Hepatic stellate cell (primary cell): ENCODE data around the gene FN1.

ENCODE experiments used
- DNase-seq: peaks from one replicate; pipeline ENCODE4 v3.0.0; 2011; ENCODE audit warnings: low spot score

Gene FN1

DNA sequence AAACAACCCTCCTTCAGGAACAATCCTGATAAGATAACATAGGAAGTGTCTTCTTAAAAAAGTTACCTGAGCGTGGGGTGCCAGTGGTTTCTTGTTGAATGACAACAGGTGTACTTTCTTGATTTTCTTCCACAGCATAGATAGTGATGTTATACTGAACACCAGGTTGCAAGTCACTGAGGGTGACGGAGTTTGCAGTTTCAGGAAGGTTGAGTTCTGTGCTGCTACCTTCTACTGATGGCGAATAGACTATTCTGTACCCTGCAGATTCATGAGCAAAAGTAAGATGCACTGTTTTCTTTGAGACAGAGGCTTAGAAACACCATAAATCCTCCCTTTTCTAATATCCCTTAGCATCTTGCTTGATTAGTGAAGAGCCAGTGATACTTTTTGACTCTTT is 28.8 kb downstream of the FN1 start:
- DNase-seq, result no peak

DNA sequence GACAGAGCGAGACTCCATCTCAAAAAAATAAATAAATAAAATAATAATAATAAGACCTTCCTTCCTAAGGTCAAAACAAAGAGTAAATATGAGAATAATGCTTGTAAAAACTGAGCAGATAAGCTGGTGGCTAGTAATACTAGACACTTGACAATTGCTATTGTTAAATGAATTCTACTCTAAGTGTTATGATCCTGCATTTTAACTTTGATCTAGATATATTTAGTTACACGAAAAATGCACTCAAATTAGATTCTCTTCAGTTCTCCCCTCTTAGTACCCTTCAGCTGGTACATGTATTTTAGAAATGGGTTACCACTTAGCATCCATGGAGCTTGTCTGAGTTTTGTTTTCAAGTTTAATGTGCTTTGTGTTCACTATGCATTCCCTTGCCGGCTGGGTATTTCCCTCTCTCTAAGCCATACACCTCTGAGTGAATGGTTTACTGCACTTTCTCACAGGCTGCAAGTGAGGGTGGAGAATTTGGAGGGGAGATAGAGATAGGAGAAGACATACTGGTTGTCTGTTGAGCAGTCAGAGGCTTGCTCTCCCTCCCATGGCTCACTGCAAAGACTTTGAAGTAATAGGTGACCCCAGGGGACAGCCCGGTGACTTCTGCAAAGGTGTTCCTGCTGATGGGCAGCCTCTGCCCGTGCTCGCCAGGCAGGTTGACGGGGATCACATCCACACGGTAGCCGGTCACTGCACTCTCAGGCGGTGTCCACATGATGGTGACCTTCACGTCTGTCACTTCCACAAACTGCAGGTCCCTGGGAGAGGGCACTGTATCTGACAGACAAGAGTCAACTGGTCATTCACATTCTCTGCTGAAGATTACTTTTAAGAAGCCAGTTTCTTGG is 29.9 kb downstream of the FN1 start:
- no peak for DNase-seq

DNA sequence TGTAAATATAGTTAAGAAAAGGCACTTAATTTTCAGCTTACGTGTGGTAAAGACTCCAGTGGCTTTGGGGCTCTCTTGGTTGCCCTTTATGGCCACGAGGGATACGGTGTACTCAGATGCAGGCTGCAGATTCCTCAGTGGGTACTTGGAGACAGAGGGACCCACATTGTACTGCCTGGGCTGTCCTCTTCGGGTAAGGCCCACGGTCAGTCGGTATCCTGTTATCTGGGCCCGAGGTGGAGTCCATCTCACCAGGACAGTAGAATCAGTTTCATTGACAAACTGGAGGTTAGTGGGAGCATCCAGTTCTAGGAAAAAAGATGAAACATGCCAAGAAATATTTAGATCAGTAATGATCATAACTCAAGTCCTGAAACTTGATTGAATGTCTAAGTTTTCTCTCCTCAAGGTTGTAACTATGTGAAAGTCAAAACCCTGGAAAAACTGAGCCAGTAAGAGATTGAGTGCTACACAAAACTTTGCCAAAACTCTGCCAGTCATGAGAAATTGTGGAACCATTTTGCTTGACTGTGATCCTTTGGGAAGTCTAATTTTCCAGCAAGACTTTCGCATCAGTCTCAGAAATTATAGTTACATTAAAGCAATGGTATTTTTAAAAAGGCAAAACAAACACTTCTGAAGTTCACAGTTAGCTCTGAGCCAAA is 31.4 kb downstream of the FN1 start:
- DNase-seq, result no peak

DNA sequence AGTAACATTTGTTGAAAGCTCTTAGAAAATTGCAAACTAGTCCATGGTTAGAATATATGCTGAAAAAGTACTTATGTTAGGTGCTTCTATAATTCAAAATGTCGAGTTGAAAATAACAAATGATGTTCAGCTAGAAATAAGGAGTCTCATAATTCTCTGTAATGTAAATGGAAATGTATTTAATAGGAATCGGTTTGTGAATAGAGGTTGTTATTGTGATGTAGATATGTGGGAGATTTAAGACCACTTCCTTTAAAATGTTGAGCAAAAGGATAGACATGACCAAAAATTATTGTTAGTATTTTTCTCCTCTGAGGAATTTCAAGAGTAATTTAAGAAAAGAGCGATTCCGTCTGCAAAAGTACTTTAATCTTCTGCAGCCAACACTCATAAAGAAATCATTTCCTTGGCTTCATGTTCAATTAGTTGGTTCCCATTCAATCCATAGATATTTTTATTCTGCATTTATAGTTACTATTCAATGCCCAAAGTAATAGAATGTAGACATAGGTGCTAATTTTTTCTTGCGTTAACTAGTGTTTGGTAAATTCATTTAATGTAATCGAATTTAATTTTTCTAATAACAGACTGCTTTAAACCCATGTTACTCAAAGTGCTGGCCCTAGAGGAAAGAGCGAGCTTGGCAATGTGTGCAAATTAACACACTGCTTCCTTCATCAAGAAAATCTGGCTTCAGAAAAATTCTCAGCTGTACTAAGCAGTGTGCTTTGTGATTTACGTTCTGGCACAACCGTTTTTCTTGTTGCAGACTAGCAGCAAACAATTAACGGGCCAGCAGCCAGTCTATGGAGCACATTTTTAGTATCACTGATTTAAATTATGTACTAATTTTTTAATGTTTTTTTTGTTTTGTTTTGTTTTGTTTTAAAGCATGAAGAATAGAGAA is 32.2 kb downstream of the FN1 start:
- DNase-seq, result no peak

DNA sequence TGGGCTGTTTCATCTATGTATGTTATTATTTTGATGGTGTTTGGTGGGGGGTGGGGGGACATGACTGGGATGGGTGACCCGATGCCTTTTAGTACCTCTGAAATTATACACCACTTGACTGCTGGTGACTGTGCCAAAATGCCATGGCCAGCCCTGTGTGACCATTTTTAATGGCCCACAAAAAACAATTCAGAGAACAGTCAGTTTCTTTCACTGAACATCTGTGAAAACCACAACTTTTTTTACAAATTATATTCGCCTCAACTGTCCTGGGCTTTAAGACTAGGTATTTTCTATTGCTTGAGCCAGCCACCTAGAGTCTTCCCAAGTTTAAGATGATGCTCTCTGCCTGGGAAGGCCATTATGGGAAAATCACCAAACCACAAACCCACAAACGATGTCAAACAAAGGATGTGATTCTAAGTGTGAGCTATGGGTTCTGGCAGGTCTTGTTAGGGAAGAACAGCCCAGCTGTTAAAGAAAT is 33.9 kb downstream of the FN1 start:
- DNase-seq, result no peak

DNA sequence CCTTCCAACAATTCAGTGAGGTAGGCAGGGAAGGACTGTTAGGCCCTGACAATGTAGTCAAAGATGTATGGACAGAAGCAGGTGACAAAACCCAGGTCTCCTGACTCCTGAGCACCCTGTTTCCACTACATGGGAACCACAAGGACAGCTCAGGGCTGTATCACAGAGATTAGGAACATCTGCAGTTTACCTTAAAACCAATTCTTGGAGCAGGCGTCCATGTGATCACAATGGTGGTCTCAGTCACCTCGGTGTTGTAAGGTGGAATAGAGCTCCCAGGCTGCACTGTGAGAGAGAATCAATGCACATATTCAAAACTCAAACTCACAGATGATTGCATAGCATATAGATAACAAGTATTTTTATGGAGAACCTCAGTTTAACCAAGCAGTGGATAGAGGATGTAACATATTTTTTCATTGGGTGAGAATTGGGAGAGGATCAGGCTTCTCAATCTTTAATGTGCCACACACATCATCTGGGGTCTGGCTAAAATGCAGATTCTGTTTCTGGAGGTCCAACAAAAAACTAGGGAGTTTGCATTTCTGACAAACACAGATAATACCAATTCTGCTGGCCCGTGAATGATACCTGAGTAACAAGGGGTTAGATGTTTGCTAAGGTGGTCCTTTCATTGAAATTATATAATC is 36.7 kb downstream of the FN1 start:
- DNase-seq, result no peak

DNA sequence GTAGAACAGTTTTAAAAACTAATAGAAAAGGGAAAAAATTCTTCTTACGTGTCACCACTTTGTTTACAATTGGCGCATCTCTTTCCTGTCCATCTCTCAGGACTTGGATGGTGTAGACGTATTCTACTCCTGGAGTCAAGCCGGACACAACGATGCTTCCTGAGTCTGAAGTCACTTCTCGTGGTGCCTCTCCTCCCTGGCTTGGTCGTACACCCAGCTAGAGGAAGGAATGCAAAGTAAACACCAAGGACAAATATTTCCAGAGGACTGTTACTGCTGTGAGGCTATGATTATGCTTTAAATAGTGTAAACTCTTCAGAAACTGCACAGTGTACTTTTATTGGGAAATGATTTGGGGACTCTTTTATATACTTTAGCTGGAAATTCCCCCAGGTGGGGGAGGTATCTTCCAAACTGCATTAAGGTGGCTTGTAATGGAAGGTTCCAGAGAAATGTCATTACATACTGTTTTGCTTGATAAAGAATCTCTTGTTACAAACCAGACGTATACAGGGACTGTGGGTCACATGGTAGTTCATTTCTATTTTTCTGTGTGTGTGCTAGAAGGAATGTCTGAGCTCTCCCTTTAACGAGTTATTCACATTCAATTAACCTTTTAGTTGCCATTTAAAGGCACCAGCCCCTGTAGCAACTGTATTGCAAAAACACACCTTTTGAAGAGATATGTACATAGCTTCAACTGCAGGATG is 38.1 kb downstream of the FN1 start:
- no peak for DNase-seq

DNA sequence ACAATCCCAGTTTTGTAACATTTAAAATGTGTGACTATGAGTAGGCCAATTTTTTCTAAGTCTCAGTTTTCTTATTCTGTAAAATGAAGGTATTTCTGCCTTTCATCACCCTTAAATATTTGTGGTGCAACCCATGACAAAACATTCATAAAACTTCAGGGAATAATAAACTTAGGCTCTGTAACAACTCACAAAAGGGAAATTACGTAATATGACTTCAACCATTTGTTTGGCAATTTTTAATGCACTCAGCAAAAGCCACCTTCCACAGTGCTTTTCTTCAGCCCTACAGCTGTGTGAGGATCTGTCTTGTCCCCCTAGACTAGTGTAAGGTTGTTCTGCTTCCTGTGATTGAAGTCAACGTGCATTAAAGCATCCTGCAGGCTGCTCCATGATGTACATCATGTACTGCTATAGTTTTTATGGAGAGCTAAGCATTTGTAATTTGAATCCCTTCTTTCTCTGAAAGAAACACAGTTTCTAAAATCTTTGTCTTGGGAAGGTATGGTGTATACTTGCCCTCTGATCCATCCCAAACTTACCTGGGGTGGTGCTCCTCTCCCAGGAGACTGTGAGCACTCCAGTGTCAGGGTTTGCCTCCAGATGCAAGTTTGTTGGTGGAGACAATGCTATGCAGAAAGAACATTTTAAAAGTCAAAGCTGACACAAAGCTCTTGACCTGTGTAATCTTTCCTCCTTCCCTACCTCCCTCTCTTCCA is 39.1 kb downstream of the FN1 start:
- no peak for DNase-seq

DNA sequence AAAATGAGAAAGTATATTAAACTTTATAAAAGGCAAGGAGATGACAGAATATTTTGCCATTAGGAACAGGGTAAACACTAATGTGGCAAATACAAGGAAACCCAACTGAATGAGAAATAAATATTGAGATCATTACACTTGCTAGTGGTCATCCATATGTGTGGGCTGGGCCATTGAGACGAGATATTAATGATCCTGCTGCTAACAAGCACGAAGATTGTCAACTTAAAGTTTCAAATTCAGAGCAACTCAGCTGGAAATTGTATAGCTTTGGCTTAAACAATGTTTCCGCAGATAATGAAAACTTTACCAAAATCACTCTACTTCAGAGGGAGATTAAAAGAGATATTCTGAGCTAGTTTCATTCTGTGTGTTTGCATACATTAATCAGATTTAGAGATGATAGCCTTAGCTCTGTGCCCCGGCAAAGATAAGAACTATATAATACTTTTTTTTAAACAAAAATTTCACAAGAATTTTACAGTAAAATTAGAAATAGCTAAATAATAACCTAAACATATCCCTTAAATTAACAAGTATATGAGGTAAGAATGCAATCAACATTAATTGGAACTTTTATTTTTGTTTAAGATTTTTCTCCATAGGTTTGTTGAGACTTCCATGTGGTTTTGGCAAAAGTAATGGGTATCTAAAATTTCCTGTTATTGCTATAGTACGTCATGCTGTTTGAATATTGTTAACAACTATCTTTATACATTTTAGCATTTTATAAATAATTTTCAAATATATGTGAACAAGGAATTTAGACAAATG is 40.0 kb downstream of the FN1 start:
- no peak for DNase-seq

DNA sequence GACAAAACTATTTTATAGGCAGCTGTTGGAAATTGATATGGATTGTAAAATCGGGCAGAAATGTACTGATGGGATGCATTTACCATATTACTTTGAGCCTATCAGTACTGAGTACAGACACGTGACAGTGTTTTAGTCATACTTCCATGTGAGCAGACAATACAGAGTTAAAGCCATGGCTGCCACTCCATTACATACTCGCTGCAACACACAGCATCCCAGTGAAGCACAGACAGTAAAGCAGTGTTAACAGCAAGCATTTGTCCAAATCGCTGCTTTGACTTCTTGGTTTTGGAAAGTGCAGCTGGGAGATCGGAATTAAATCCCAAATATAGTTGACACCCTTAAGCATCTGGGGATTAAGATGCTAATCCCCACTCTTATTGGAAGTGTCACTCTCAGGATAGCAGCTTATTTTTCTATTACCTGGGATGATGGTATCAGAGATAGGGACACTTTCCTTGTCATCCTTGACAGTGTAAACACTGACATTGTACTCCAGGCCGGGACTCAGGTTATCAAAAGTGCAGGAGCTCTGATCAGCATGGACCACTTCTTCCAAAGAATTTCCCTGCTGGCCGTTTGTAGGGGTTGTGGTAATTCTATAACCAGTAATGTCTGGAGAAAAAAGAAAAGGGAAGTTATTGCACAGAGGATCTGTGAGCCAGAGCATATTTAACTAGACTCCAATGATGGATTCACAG is 41.6 kb downstream of the FN1 start:
- DNase-seq, result no peak

DNA sequence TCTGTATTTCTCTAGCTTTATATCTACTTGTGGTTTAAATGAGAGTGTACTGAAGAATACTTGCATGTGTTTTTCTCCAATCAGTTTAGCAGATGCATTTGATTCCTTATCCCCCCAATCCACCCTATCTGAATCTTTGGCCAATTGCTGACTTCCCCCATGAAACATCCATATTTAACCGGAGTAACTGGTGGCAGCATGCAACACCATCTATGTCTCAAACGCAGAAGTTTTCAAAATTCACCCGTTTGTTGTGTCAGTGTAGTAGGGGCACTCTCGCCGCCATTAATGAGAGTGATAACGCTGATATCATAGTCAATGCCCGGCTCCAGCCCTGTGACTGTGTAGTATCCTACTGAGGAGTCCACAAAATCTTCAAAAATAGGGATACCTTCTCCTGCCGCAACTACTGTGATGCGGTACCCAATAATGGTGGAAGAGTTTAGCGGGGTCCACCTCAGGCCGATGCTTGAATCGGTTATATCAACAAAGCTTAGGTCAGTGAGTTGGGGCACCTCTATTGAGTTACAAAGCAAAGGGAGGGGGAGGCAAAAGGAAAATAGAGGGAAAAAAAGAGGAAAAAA is 43.1 kb downstream of the FN1 start:
- no peak for DNase-seq

DNA sequence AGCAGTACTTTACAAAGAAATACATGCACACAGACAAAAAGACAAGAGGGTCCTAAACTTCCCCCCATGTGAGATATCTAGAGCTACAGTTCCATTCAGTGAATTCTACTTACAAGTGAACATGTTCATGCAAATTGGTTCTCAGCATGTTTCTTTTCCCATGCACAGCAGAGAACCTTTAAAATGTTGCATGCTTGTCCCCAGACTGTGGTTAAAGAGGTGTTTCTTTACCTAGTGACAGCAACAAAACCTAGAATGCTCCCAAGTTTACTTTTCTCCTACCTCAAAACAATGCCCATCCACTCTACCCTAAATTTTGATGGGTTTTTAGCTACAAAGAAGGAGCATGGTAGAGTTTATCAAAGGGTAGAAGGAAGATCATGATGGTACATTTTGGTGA is 43.7 kb downstream of the FN1 start:
- no peak for DNase-seq

DNA sequence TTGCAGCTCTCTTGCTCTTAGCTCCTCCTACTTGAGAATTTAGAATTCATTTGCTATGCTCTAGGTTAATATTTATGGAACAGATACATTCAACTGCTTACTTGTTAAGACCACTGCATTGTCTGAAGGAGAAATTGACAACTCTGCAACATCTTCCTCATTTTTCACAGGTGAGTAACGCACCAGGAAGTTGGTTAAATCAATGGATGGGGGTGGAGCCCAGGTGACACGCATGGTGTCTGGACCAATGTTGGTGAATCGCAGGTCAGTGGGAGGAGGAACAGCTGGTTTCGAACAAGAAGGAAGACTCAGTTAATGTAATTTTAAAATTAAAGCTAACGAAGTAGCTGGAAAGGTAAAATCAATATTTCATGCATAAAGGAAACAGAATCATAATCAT is 44.3 kb downstream of the FN1 start:
- DNase-seq, result no peak

DNA sequence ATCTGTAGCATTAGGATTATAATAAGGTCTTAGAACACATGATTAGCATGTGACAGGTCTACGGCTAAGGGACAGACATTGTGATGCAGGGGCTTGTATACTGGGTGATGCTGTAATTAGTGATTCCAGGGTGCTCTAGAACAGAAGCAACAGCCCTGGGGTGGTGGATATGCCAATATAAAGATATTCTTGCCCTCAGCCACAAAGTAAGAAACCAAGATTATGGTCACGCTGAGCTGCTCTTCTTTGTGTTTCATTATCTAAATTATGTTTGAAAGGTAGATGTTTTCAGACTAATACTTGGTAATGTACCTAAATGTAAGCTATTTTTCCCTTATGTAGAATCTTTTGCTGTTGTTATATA is 45.3 kb downstream of the FN1 start:
- no peak for DNase-seq

DNA sequence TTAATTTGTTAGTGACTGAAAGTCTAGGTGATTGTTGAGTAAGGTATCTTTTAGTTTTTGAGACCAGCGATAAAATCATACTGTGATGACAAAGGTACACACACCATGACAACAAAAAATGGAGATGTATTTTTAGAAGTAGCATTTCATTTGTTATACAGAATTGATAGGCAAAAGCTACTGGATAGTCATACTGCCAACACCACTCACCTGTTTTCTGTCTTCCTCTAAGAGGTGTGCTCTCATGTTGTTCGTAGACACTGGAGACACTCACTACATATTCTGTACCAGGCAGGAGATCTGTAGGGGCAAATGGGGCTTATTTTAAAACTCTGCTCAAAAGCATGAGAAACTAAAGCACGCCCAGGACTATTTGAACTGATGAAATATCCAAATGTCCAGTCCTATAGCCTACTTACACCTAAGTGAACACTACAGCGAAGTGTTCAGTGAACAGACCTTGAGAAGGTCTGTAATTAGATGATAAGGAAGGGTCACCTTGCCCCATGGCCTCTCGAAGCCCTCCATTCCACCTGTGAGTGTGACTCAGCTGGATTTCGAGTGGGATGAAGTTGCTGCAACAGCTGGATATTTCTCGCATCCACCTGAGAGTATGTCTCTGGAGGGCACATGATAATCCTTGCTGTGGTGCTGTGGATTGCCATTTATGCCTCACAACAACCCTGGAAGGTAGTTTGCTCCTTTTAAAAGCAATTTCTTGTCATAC is 47.7 kb downstream of the FN1 start:
- no peak for DNase-seq

DNA sequence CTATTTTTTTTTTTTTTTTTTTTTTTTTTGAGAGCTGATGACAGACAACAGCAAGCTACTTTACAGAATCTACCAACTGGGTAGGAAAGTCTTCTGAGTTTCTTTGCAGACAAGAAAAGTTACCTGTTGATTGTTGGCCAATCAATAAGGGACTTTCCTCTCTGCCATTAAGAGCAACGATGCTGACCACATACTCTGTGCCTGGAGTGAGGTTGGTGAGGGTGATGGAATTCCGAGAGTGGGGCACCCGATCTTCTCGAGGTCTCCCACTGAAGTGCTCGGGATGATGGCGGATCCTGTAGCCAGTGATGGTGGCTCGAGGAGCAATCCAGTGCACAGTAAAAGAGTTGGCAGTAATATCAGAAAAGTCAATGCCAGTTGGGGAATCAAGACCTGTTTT is 49.3 kb downstream of the FN1 start:
- DNase-seq, result no peak

DNA sequence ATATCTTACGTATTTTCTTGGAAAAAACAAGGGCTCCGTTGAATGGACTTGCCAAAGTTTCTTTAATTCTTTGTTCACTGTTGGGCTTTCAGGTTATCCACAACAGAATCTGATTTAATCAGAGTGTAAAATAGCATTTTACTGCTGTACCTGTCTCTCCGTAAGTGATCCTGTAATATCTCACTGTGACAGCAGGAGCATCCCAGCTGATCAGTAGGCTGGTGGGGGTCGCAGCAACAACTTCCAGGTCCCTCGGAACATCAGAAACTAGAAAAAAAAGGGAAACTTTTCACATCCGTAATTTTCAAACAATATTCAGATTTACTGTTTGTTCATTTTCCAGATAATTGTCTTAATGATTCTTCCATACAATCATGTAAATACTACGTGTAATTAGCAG is 51.2 kb downstream of the FN1 start:
- no peak for DNase-seq

DNA sequence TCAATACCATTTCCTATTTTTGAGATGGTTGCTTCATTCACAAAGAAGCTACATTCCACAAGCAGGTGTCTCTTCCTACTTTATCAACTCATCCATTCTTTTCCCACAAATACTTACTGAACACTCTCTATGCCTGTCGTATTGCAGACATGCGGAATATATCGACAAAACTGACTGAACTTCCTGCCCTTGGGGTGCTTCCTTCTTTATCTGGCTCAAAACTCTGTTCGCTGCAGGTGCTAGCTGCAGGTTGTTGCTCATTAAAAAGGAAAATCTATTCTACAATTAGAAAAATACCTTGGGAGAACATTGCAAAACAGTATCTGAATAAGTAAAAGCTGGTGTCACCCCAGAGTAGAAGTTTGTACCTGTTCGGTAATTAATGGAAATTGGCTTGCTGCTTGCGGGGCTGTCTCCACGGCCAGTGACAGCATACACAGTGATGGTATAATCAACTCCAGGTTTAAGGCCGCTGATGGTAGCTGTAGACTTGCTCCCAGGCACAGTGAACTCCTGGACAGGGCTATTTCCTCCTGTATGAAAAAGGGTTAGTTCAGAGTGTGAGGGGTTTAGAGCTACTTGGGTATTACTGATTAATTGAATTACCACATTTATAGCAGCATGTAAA is 52.1 kb downstream of the FN1 start:
- no peak for DNase-seq
